Bronchial epithelial cell (primary cell): ENCODE results near the gene SERPINA3. TPM values are rescaled to one million over a fixed set of nuclear protein-coding genes. Genes with fewer than 3 reads are reported as not detected.
A peak's percentile ranks its signal among the peaks of the same experiment; 100 is the strongest.

Experiments used
- DNase-seq: peaks from one replicate; pipeline ENCODE4 v3.0.0-alpha.2; 2010; ENCODE audit warnings: low read depth
- FAIRE-seq: peaks from 2 replicates; lab custom pipeline; 2011; peaks lifted over from hg19 to GRCh38; lab: Jason Lieb, UNC
- H3K27me3 ChIP-seq: 2 replicates; pipeline ENCODE4 v1.5.1; 2011; ENCODE audit warnings: low read length; ENCODE audit not compliant: control insufficient read depth, insufficient read depth
- H3K36me3 ChIP-seq: 2 replicates; pipeline ENCODE4 v1.5.1; 2011; ENCODE audit warnings: low read length; ENCODE audit not compliant: control insufficient read depth, insufficient read depth
- H3K4me3 ChIP-seq: 2 replicates; pipeline ENCODE4 v1.5.1; 2011; ENCODE audit warnings: mild to moderate bottlenecking, low read depth, low read length, control low read depth
- total RNA-seq: library from RNA; depleted of rRNA; stranded (reverse); fragments of >200 nt; gene quantifications from 2 replicates; pipeline ENCODE4 v1.2.1, GENCODE V29; 2014
- TF ChIP-seq, protein P1 (sequence below): IDR thresholded peaks from 2 replicates; pipeline ENCODE4 v1.5.1; 2011; ENCODE audit warnings: mild to moderate bottlenecking, moderate library complexity, low read length, control low read depth, inconsistent platforms; ENCODE audit not compliant: insufficient read depth, severe bottlenecking

SERPINA3 gene
- total RNA-seq, 1 donor from 2014 or later, result 0.79 TPM

DNA sequence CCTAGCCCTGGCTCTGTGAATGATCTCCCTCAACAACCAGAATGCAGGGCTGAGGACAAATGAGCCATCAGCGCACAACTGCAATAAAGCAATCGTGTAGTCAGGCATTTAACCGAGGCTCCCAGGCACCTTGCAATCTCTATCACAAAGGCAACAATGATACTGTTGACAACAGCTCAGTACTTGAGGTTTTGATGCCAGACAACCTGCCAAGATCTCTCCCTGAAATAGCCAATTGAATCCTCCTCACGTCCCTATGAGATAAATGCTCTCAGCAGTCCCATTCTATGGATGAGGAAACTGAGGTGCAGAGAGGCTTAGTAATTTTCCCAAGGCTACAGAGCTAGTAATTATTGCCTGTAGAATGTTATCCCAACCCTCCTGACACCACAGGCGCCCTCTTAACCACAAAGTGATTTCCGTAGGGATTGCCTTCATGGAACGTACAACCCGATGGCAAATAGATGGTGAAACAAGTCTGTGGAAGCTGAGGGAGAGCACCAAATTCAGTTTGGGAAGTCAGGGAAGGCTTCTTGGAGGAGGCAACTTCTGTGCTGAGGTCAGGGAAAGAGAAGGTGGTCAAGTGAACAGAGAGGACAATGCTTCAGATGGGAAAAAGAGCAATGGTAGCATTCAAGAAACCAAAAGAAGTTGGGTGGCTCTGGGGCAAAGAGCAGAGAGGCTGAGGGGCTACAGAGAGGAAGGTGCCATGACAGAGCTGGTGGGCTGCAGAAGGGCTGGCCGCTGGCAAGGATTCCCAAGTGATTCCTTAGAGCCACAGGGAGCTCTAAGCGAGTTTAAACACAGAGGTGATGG, 12.6 kb downstream of the SERPINA3 start:
- Histone ChIP-seq H3K36me3 (no peaks in the 10 kb centered on the region), H3K4me3 (no peak overlapping the region), H3K27me3 (no peaks in the 10 kb centered on the region)
- FAIRE-seq (peak; percentile 84), DNase-seq (no peak)
- TF ChIP-seq, protein P1, sequence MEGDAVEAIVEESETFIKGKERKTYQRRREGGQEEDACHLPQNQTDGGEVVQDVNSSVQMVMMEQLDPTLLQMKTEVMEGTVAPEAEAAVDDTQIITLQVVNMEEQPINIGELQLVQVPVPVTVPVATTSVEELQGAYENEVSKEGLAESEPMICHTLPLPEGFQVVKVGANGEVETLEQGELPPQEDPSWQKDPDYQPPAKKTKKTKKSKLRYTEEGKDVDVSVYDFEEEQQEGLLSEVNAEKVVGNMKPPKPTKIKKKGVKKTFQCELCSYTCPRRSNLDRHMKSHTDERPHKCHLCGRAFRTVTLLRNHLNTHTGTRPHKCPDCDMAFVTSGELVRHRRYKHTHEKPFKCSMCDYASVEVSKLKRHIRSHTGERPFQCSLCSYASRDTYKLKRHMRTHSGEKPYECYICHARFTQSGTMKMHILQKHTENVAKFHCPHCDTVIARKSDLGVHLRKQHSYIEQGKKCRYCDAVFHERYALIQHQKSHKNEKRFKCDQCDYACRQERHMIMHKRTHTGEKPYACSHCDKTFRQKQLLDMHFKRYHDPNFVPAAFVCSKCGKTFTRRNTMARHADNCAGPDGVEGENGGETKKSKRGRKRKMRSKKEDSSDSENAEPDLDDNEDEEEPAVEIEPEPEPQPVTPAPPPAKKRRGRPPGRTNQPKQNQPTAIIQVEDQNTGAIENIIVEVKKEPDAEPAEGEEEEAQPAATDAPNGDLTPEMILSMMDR, result no peak

- TF ChIP-seq, protein P1, result no peak
- Histone ChIP-seq H3K4me3 (no peak overlapping the region), H3K36me3 (no peaks in the 10 kb centered on the region), H3K27me3 (no peaks in the 10 kb centered on the region)
- DNase-seq (no peak), FAIRE-seq (no peak)
These were observed 13.1 kb downstream of the SERPINA3 start for GRCh38 chr14:94625353-94625635.

DNA sequence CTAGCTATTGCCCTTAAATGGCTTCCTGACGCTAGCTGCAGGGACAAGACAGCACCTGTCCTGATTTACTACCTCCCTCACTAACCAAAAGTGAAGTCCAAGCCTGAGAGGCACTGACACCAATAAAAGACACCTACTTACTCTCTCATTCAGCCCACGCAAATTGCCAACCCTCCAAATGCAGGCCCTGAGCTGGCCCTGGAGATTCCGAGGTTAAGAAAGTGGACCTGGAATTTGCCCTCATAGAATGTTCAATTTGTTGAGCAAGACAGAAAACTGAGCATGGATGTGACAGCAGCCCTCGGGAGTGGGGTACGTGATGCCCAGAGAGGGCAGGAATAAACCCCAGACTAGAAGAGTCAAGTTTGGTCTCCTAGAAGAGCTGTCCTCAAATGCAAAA, 16.4 kb downstream of the SERPINA3 start:
- DNase-seq, result no peak
- H3K4me3 ChIP-seq, result no peak overlapping the region
- H3K27me3 ChIP-seq, result no peaks in the 10 kb centered on the region
- no peak for FAIRE-seq
- H3K36me3 ChIP-seq, result no peaks in the 10 kb centered on the region
- TF ChIP-seq, protein P1, result no peak

DNA sequence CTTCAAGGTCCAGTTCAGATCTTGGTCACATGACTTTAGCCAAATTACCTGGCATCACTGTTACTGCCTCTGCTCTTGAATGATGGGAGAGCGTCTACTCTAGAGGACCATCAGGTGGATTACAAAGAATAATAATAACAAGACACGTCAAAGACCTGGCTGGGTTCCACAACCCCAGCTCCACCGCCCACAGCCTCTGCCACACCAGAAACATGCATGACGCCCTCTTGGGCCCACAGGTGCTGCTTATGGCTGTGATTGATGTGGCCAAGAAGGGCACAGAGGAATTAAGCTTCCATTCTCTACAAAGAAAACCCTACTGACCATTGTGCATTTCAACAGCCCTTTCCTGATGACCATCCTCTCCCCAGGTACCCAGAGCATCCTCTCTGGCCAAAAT, 18.2 kb downstream of the SERPINA3 start:
- FAIRE-seq (no peak), DNase-seq (no peak)
- TF ChIP-seq, protein P1, result no peak
- Histone ChIP-seq H3K4me3 (no peak overlapping the region), H3K36me3 (no peaks in the 10 kb centered on the region), H3K27me3 (no peaks in the 10 kb centered on the region)

DNA sequence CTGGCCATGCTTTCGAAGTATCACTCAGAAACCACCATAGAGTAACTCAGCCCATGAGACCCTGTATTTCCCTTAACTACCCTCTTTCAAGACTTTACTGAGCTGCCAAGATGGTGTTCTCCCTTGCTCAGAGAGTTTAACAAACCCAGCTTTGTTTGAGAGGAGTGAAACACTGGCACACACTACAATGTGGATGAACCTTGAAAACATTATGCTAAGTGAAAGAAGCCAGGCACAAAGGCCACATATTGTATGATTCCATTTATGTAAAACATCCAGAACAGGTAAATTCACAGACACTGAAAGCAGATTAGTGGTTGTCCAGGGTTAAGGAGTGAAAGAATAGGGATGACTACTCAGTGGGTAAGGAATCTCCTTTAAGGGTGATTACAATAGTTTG, 18.9 kb downstream of the SERPINA3 start:
- TF ChIP-seq, protein P1, result no peak
- no peaks in the 10 kb centered on the region for H3K36me3 ChIP-seq
- DNase-seq, result no peak
- no peaks in the 10 kb centered on the region for H3K27me3 ChIP-seq
- no peak overlapping the region for H3K4me3 ChIP-seq
- no peak for FAIRE-seq
